Thyroid gland (tissue), 4 donors: Measurements from ENCODE around the gene SORCS2. TPM values are rescaled to one million over a fixed set of nuclear protein-coding genes. Genes with fewer than 3 reads are reported as not detected.

Experiments
- DNase-seq, 2 donors: peaks; one replicate each; pipeline ENCODE4 v3.0.0-alpha.2; 2019
- H3K27ac ChIP-seq, 3 donors: fragments of 200-600 bp; sonication (generic); 1 replicate in 2 of 3; 2 replicates in 1 of 3; pipeline ENCODE4 v1.5.1; 2016 to 2019; ENCODE audit warnings: mild to moderate bottlenecking in 1 of 3, moderate library complexity in 1 of 3
- H3K27me3 ChIP-seq: fragments of 200-600 bp; sonication (generic); one replicate; pipeline ENCODE4 v1.5.1; 2019
- H3K36me3 ChIP-seq, 2 donors: fragments of 200-600 bp; sonication (generic); one replicate each; pipeline ENCODE4 v1.5.1; 2016 to 2019
- H3K4me1 ChIP-seq, 2 donors: fragments of 200-600 bp; sonication (generic); one replicate each; pipeline ENCODE4 v1.5.1; 2017 to 2019
- H3K4me3 ChIP-seq, 3 donors: fragments of 200-600 bp; sonication (generic); replicated peaks in 1 of 3; 1 replicate in 2 of 3; 2 replicates in 1 of 3; pipeline ENCODE4 v1.5.1; 2016; ENCODE audit warnings: mild to moderate bottlenecking in 1 of 3
- H3K9me3 ChIP-seq: fragments of 200-600 bp; sonication (generic); one replicate; pipeline ENCODE4 v1.5.1; 2017
- CTCF ChIP-seq, 6 experiments: fragments of 200-600 bp in 3 of 6; fragments of 450-650 bp in 3 of 6; sonication (generic) in 3 of 6; IDR thresholded peaks; one replicate each; pipeline ENCODE4 v1.5.1; 2016 to 2019; ENCODE audit warnings: antibody characterized with exemption in 6 of 6, mild to moderate bottlenecking in 2 of 6, inconsistent platforms in 1 of 6, moderate library complexity in 1 of 6
- POLR2A ChIP-seq, 2 donors: fragments of 450-650 bp; IDR thresholded peaks; one replicate each; pipeline ENCODE4 v1.6.1; 2017; ENCODE audit warnings: antibody characterized with exemption in 2 of 2, mild to moderate bottlenecking in 2 of 2, moderate library complexity in 1 of 2
- WGBS, 2 donors: methylation state at CpG; one replicate each; pipeline ENCODE4 v1.1.5; 2017; 5-methylcytosine and 5-hydroxymethylcytosine counted together
- intact Hi-C: fragments of 100-400 bp; cut with DNase I; formaldehyde crosslinking; loops from one replicate; pipeline ENCODE4 v1.15.1; 2023
- total RNA-seq, 4 donors: library from RNA; depleted of rRNA; stranded (reverse); fragments of >200 nt; gene quantifications; one replicate each; pipeline ENCODE4 v1.2.3, GENCODE V29; 2016

SORCS2 gene
- total RNA-seq, 4 donors from 2014 or later, result 1.7 to 13.6 (median 3.6) TPM

- intact Hi-C loops, result no loop called here
- DNase-seq, result no peak
- Histone ChIP-seq H3K27me3 (no peaks in the 10 kb centered on the region), H3K27ac (no peak overlapping the region), H3K4me3 (no peak overlapping the region), H3K4me1 (no peaks in the 10 kb centered on the region), H3K36me3 (no peaks in the 10 kb centered on the region), H3K9me3 (no peaks in the 10 kb centered on the region)
- WGBS, 2 donors, result 69 to 77% methylated on average over 6 of the region's 6 CpGs
- TF ChIP-seq CTCF (IDR thresholded peaks at IDR 0.05), result no peak
- no peak for TF ChIP-seq POLR2A (IDR thresholded peaks at IDR 0.05)
Measured at GRCh38 chr4:7476820-7477219, 284.5 kb downstream of the SORCS2 start.

- no peak for DNase-seq
- no peaks in the 10 kb centered on the region for H3K36me3 ChIP-seq
- no peaks in the 10 kb centered on the region for H3K27me3 ChIP-seq
- intact Hi-C loops, result no loop called here
- TF ChIP-seq CTCF (IDR thresholded peaks at IDR 0.05), result no peak
- no peak for TF ChIP-seq POLR2A (IDR thresholded peaks at IDR 0.05)
- no peaks in the 10 kb centered on the region for H3K4me1 ChIP-seq
- no peaks in the 10 kb centered on the region for H3K9me3 ChIP-seq
- no peak overlapping the region for H3K27ac ChIP-seq
- H3K4me3 ChIP-seq, result no peak overlapping the region
- WGBS, 2 donors, result 91 to 95% methylated on average over 6 to 7 of the region's 7 CpGs
Measured at GRCh38 chr4:7477695-7478094, 285.4 kb downstream of the SORCS2 start.

GRCh38 chr4:7478665-7479064 is 286.3 kb downstream of the SORCS2 start:
- 80 to 84% methylated on average over 11 of the region's 11 CpGs for WGBS, 2 donors
- TF ChIP-seq CTCF (IDR thresholded peaks at IDR 0.05) (no peak), POLR2A (IDR thresholded peaks at IDR 0.05) (no peak)
- H3K4me1 ChIP-seq, result no peaks in the 10 kb centered on the region
- no peak overlapping the region for H3K4me3 ChIP-seq
- DNase-seq, result no peak
- no peaks in the 10 kb centered on the region for H3K36me3 ChIP-seq
- intact Hi-C loops, result no loop called here
- H3K9me3 ChIP-seq, result no peaks in the 10 kb centered on the region
- H3K27ac ChIP-seq, result no peak overlapping the region
- no peaks in the 10 kb centered on the region for H3K27me3 ChIP-seq

- intact Hi-C loops, result no loop called here
- H3K9me3 ChIP-seq, result no peaks in the 10 kb centered on the region
- no peaks in the 10 kb centered on the region for H3K4me1 ChIP-seq
- TF ChIP-seq CTCF (IDR thresholded peaks at IDR 0.05), result no peak
- TF ChIP-seq POLR2A (IDR thresholded peaks at IDR 0.05), result no peak
- WGBS, 2 donors, result 87 to 95% methylated on average over 10 to 14 of the region's 16 CpGs
- H3K27ac ChIP-seq, result no peak overlapping the region
- no peak for DNase-seq
- no peak overlapping the region for H3K4me3 ChIP-seq
- no peaks in the 10 kb centered on the region for H3K36me3 ChIP-seq
- no peaks in the 10 kb centered on the region for H3K27me3 ChIP-seq
Measured at GRCh38 chr4:7480423-7480822, 288.1 kb downstream of the SORCS2 start.

- Histone ChIP-seq H3K4me3 (no peak overlapping the region), H3K27ac (no peak overlapping the region), H3K27me3 (no peaks in the 10 kb centered on the region), H3K4me1 (no peaks in the 10 kb centered on the region), H3K9me3 (no peaks in the 10 kb centered on the region), H3K36me3 (no peaks in the 10 kb centered on the region)
- DNase-seq, result no peak
- TF ChIP-seq CTCF (IDR thresholded peaks at IDR 0.05) (no peak), POLR2A (IDR thresholded peaks at IDR 0.05) (no peak)
- intact Hi-C loops, result no loop called here
- 89 to 91% methylated on average over 14 of the region's 14 CpGs for WGBS, 2 donors
Measured at GRCh38 chr4:7481227-7481626, 288.9 kb downstream of the SORCS2 start.
